ENCODE results near the gene ZNF837.

The ZNF837 gene

DNA sequence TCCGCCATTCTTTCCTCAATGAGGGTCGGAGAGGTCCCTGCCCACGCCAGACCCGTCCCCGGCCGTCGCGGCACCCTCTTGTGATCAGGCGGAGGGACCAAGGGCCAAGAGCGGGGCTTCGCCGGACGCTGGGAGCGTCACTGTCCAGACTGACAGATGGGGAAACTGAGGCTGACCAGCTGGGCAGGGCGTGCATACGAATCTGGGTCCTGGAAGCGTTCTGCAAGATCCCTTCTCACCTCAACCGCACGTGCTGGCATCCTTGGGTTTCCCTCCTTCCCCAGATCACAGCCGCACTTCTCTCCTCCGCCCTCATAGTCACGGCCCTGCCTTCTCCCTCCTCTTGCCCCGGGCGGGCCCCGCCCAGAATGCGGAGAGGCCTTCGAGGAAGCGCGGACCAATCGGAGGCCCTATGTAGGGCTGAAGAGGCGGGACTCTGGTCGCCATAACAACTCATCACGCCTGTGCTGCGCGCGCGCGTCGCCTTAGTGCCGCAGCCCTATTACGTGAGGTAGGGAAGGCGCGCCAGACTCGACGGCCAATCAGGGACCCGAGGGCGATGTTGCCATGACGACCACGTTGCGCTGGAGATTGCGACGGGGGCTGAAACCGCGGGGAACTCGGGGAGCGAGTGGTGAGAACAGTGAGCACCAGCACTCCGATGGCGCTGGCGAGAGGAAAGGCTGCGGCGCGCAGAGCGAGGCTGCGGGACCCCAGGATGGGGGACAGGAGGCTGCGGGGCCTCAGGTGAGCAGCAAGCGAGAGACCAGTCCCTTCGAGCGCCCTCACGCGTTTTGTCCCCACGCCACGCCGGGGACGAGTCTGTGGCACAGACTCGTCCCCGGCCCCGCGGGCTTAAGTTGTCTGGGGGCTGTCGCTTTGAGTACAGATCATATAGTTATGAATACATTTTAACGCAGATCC is 20.3 kb upstream of the ZNF837 start:
- CTCF ChIA-PET: no interaction called here
- Histone ChIP-seq H3K36me3 (ENCODE audit: control insufficient read depth in 2 of 2, insufficient read depth in 1 of 2, low read length in 2 of 2) (no peaks in the 10 kb centered on the region; a peak in 1 of 3 replicates), H3K9me3 (ENCODE audit: control insufficient read depth, insufficient read depth, low read depth, low read length) (no peaks in the 10 kb centered on the region), H3K4me3 (ENCODE audit: low read depth, low read length) (peak overlapping the region; percentile 66), H3K27ac (ENCODE audit: extremely low read depth, low read depth, low read length) (peak overlapping the region; percentile 27; the same call in 1 of the 2 replicates), H3K4me1 (ENCODE audit: control insufficient read depth, insufficient read depth, low read length) (peaks cover 3% of the 10 kb centered on the region; the same call in 1 of the 2 replicates)
- POLR2A ChIA-PET: interaction anchor here (1.4 to 1.5 kb wide), 2 partner anchors 8 to 14 kb away, joined by 4 to 10 read pairs; partner anchors contain the start of genes RPS5 and ZNF584
- TF ChIP-seq MYNN (tag by site-specific recombination; IDR thresholded peaks at IDR 0.05; ENCODE audit: borderline replicate concordance) (peak; percentile 83; the same call in 1 of the 2 replicates), OSR2 (tag by site-specific recombination; IDR thresholded peaks at IDR 0.05) (no peak), ZXDB (tag by site-specific recombination; IDR thresholded peaks at IDR 0.05) (peak; percentile 34; the same call in 1 of the 2 replicates), ZNF155 (tag by site-specific recombination; IDR thresholded peaks at IDR 0.05) (no peak), ZNF391 (tag by site-specific recombination; IDR thresholded peaks at IDR 0.05; ENCODE audit: borderline replicate concordance, low read depth) (no peak; the same call in 1 of the 2 replicates), ZBTB20 (tag by site-specific recombination; IDR thresholded peaks at IDR 0.05) (0 out of 2 replicates have a peak, but pooled peaks have one; percentile 9), YY1 (tag by site-specific recombination; IDR thresholded peaks at IDR 0.05) (peak; percentile 43; the same call in 1 of the 2 replicates), ZNF629 (tag by site-specific recombination; IDR thresholded peaks at IDR 0.05) (0 out of 2 replicates have a peak, but pooled peaks have one; percentile 37), ZNF404 (tag by site-specific recombination; IDR thresholded peaks at IDR 0.05) (no peak), ZBTB8A (tag by site-specific recombination; IDR thresholded peaks at IDR 0.05) (0 out of 2 replicates have a peak, but pooled peaks have one; percentile 21), ZNF610 (tag by site-specific recombination; IDR thresholded peaks at IDR 0.05; ENCODE audit: borderline replicate concordance) (0 out of 2 replicates have a peak, but pooled peaks have one; percentile 16), ZNF660 (tag by site-specific recombination; IDR thresholded peaks at IDR 0.05) (0 out of 2 replicates have a peak, but pooled peaks have one; percentile 37), ZNF37A (tag by site-specific recombination; IDR thresholded peaks at IDR 0.05) (peak; percentile 75; the same call in 1 of the 2 replicates), ZNF366 (tag by site-specific recombination; conservative IDR thresholded peaks at IDR 0.05) (peak; percentile 87), OVOL3 (tag by site-specific recombination; IDR thresholded peaks at IDR 0.05) (no peak), GLI2 (tag by site-specific recombination; IDR thresholded peaks at IDR 0.05; ENCODE audit: borderline replicate concordance, low read depth) (no peak), KLF9 (tag by site-specific recombination; IDR thresholded peaks at IDR 0.05; ENCODE audit: low read depth) (peak; percentile 49; the same call in 1 of the 2 replicates), ZNF335 (tag by site-specific recombination; conservative IDR thresholded peaks at IDR 0.05) (peak; percentile 57), ZNF426 (tag by site-specific recombination; IDR thresholded peaks at IDR 0.05) (no peak), ZNF341 (tag by site-specific recombination; IDR thresholded peaks at IDR 0.05; ENCODE audit: low read depth) (peak; percentile 87), SCRT2 (tag by site-specific recombination; IDR thresholded peaks at IDR 0.05) (no peak), ZNF76 (tag by site-specific recombination; IDR thresholded peaks at IDR 0.05; ENCODE audit: borderline replicate concordance, low read depth) (no peak)
- TF ChIP-seq, protein P1, sequence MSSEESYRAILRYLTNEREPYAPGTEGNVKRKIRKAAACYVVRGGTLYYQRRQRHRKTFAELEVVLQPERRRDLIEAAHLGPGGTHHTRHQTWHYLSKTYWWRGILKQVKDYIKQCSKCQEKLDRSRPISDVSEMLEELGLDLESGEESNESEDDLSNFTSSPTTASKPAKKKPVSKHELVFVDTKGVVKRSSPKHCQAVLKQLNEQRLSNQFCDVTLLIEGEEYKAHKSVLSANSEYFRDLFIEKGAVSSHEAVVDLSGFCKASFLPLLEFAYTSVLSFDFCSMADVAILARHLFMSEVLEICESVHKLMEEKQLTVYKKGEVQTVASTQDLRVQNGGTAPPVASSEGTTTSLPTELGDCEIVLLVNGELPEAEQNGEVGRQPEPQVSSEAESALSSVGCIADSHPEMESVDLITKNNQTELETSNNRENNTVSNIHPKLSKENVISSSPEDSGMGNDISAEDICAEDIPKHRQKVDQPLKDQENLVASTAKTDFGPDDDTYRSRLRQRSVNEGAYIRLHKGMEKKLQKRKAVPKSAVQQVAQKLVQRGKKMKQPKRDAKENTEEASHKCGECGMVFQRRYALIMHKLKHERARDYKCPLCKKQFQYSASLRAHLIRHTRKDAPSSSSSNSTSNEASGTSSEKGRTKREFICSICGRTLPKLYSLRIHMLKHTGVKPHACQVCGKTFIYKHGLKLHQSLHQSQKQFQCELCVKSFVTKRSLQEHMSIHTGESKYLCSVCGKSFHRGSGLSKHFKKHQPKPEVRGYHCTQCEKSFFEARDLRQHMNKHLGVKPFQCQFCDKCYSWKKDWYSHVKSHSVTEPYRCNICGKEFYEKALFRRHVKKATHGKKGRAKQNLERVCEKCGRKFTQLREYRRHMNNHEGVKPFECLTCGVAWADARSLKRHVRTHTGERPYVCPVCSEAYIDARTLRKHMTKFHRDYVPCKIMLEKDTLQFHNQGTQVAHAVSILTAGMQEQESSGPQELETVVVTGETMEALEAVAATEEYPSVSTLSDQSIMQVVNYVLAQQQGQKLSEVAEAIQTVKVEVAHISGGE (tag by site-specific recombination; conservative IDR thresholded peaks at IDR 0.05; ENCODE audit: low read depth): peak; percentile 47; the same call in 1 of the 2 replicates
- TF ChIP-seq, protein P2, sequence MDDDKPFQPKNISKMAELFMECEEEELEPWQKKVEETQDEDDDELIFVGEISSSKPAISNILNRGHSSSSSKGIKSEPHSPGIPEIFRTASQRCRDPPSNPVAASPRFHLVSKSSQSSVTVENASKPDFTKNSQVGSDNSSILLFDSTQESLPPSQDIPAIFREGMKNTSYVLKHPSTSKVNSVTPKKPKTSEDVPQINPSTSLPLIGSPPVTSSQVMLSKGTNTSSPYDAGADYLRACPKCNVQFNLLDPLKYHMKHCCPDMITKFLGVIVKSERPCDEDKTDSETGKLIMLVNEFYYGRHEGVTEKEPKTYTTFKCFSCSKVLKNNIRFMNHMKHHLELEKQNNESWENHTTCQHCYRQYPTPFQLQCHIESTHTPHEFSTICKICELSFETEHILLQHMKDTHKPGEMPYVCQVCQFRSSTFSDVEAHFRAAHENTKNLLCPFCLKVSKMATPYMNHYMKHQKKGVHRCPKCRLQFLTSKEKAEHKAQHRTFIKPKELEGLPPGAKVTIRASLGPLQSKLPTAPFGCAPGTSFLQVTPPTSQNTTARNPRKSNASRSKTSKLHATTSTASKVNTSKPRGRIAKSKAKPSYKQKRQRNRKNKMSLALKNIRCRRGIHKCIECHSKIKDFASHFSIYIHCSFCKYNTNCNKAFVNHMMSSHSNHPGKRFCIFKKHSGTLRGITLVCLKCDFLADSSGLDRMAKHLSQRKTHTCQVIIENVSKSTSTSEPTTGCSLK (tag by site-specific recombination; IDR thresholded peaks at IDR 0.05): no peak
- TF ChIP-seq, protein P3, sequence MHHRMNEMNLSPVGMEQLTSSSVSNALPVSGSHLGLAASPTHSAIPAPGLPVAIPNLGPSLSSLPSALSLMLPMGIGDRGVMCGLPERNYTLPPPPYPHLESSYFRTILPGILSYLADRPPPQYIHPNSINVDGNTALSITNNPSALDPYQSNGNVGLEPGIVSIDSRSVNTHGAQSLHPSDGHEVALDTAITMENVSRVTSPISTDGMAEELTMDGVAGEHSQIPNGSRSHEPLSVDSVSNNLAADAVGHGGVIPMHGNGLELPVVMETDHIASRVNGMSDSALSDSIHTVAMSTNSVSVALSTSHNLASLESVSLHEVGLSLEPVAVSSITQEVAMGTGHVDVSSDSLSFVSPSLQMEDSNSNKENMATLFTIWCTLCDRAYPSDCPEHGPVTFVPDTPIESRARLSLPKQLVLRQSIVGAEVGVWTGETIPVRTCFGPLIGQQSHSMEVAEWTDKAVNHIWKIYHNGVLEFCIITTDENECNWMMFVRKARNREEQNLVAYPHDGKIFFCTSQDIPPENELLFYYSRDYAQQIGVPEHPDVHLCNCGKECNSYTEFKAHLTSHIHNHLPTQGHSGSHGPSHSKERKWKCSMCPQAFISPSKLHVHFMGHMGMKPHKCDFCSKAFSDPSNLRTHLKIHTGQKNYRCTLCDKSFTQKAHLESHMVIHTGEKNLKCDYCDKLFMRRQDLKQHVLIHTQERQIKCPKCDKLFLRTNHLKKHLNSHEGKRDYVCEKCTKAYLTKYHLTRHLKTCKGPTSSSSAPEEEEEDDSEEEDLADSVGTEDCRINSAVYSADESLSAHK (tag by site-specific recombination; IDR thresholded peaks at IDR 0.05): peak; percentile 21; the same call in 1 of the 2 replicates
- TF ChIP-seq, protein P4, sequence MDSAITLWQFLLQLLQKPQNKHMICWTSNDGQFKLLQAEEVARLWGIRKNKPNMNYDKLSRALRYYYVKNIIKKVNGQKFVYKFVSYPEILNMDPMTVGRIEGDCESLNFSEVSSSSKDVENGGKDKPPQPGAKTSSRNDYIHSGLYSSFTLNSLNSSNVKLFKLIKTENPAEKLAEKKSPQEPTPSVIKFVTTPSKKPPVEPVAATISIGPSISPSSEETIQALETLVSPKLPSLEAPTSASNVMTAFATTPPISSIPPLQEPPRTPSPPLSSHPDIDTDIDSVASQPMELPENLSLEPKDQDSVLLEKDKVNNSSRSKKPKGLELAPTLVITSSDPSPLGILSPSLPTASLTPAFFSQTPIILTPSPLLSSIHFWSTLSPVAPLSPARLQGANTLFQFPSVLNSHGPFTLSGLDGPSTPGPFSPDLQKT (IDR thresholded peaks at IDR 0.05; ENCODE audit: borderline replicate concordance, low read depth, low read length): no peak
- TF ChIP-seq, protein P5, sequence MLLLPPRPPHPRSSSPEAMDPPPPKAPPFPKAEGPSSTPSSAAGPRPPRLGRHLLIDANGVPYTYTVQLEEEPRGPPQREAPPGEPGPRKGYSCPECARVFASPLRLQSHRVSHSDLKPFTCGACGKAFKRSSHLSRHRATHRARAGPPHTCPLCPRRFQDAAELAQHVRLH (tag by site-specific recombination; IDR thresholded peaks at IDR 0.05): 0 out of 2 replicates have a peak, but pooled peaks have one; percentile 11

All from HEK293 (cell line).